ENCODE results near the gene MCOLN2.
A peak's percentile ranks its signal among the peaks of the same experiment; 100 is the strongest.

Gene MCOLN2

GRCh38 chr1:84959294-84959693, 37.6 kb downstream of the MCOLN2 start:
- H3K4me3 ChIP-seq (ENCODE audit: low read depth, low read length) = no peak overlapping the region
- no peak for TF ChIP-seq CTCF (IDR thresholded peaks at IDR 0.05; ENCODE audit: insufficient read depth, low read depth, low read length, missing control alignments)
- DNase-seq (ENCODE audit: low read depth) = peak; percentile 80

GRCh38 chr1:84957966-84958365, 38.9 kb downstream of the MCOLN2 start:
- no peak for TF ChIP-seq CTCF (IDR thresholded peaks at IDR 0.05; ENCODE audit: insufficient read depth, low read depth, low read length, missing control alignments)
- no peak for DNase-seq (ENCODE audit: low read depth)

DNA sequence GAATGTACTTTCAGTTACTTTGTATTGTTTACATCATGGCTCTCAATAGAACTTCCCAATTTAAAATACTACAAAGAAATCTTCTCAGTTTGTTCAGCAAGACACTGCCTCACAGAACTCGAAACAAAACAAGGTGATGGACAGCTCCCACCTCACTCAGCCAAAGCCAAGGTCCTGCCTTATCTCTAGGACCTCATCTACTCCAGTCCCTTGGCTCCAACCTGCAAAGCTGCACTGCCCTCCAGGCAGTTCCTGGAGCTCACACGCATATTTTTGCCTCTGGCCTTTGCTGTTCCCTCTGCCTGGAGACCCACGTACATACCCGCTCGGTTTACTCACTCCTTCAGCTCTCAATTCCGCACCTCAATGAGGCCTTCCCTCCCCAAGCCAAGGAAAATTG, 40.3 kb downstream of the MCOLN2 start:
- H3K4me3 ChIP-seq (ENCODE audit: low read depth, low read length) = no peak overlapping the region
- DNase-seq (ENCODE audit: low read depth) = no peak
- no peak for TF ChIP-seq CTCF (IDR thresholded peaks at IDR 0.05; ENCODE audit: insufficient read depth, low read depth, low read length, missing control alignments)

More at GRCh38 chr1:84957966-84958365, 38.9 kb downstream of the MCOLN2 start:
- H3K4me3 ChIP-seq (ENCODE audit: low read depth, low read length) = no peak overlapping the region

DNA sequence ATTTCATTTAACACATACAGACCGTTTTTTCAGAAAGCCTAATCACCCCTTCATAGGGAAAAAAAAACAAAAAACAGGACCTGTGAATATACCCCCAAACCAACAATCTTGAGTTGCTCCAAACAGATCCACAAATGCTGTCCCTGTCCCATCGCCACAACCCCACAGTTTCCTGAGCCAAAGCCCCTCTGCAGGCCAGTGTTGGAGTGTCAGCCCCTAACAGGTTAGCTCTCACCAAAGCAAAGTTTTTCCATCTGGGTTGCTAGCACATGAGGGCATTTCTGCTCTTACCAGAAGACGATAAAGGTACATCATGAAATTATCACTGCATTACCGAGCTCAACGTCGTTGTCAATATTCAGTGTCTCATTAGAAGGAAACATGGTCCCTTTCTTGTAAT, 40.8 kb downstream of the MCOLN2 start:
- TF ChIP-seq CTCF (IDR thresholded peaks at IDR 0.05; ENCODE audit: insufficient read depth, low read depth, low read length, missing control alignments) = no peak
- H3K4me3 ChIP-seq (ENCODE audit: low read depth, low read length) = no peak overlapping the region
- no peak for DNase-seq (ENCODE audit: low read depth)

GRCh38 chr1:84949664-84950063, 47.2 kb downstream of the MCOLN2 start:
- TF ChIP-seq CTCF (IDR thresholded peaks at IDR 0.05; ENCODE audit: insufficient read depth, low read depth, low read length, missing control alignments) = no peak
- no peak overlapping the region for H3K4me3 ChIP-seq (ENCODE audit: low read depth, low read length)
- DNase-seq (ENCODE audit: low read depth) = no peak

DNA sequence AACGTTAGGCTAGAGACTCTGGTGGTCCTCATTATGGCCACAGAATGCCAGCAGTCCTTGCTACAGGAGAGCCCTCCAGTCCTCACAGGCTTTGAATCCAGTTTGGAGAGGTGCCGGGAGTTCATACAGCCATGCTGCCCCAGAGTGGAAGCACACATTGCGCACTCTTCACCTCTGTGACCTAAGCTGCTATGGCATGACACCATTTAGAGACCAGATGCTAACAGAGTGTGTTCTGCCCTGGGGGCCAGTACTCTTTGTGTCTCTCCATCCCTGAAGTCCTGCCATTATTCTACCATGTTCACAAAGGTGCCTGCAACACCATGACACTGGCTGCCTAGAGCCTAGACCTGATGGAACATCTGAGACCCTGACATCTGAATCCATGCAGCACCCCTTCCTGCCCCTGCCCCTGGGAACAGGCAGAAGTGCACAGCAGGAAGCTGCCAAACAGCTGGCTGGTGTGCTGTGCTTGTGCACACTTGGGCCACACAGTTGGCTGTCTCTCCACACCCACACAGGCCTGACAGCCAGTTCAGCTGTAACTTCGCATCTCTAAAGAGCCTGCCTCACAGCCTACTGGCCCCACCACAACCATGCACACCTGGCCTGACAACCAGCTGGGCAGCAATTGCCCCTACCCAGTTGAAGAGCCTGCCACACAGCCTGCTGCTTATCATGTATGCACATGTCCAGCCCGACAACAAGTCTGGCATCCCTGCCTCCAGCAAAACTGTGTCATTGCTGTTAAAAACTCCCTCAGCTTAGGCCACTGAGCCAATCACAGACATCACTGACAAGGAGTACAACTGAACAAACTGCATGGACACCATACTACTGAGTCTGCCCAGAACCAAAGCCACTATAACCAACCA, 49.1 kb downstream of the MCOLN2 start:
- H3K4me3 ChIP-seq (ENCODE audit: low read depth, low read length) = no peak overlapping the region
- DNase-seq (ENCODE audit: low read depth) = no peak
- TF ChIP-seq CTCF (IDR thresholded peaks at IDR 0.05; ENCODE audit: insufficient read depth, low read depth, low read length, missing control alignments) = no peak

- H3K4me3 ChIP-seq (ENCODE audit: low read depth, low read length) = no peak overlapping the region
- no peak for TF ChIP-seq CTCF (IDR thresholded peaks at IDR 0.05; ENCODE audit: insufficient read depth, low read depth, low read length, missing control alignments)
- no peak for DNase-seq (ENCODE audit: low read depth)
Measured at GRCh38 chr1:84946631-84947030, 50.3 kb downstream of the MCOLN2 start.

Measured in GM12865 (cell line).